HG03469 (cell line): Measurements from ENCODE around the gene MORN1.

Experiments used
- ATAC-seq: cut with Tn5 transposase; IDR thresholded peaks from one replicate; pipeline ENCODE4 v1.9.1; 2021; ENCODE audit warnings: mild to moderate bottlenecking, moderate library complexity, moderate number of reproducible peaks; ENCODE audit not compliant: unreplicated experiment

MORN1 gene

DNA sequence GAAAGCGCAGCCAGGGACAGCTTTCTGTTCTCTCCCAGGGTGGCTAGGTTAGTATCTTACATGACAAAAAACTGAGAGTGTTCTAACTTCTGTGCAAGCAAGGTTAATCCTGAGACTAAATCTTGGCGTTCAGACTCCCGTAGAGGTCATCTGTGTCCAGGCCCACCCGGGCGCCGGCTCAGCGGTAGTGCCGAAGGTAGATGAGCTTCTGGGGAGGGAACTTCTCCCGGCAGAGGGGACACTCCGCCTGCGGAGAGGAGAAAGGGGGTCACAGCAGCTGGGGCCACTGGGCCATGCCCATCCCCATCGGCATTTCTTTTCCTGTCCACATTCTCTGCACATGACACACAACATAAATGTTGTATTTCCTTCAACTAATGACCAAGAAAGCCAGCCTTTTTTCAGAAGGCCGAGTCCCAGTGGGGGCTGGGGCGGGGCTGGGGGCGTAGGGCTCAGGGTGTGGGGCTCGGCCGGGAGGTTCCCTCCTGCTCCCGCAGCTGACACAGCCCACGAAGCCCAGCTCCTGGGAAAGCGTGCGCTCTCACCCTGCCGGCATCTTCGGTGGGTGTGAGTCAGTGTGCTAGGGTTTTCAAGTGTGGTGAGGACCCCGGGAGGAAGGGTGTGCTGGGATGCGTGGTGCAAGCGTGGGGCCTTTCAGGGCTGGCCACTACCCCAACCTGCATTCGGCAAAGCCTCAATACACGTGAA lies 14.4 kb upstream of the MORN1 start:
- ATAC-seq = no peak

DNA sequence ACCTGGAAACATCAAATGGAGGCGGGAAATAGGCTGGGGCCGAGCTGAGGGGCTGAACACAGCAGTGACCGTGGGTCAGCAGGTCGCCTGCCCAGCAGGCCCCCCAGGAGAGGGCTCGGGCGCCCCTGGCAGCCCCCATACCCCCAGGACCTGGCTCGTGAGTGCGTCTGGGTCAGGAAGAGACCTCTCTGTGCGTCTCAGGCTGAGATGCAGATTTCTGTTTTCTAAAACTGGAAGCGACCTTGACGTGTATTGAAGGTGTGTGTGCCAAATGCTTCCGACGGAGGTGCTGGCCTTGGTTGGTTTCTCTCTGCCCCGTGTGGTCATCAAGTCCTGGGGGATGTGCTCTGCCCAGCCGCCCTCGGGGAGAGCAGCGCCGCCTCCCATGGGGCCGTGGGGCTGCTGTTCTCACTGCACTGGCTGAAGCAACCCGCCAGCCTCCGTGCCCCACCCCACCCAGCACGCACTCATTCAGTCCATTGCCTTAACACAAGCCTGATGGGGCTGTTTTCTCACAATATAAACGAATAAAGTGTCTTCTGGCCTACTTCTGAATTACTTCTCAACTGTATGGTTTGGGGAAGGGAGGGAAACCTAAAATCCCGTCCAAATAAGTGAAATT lies 13.6 kb upstream of the MORN1 start:
- ATAC-seq = no peak

DNA sequence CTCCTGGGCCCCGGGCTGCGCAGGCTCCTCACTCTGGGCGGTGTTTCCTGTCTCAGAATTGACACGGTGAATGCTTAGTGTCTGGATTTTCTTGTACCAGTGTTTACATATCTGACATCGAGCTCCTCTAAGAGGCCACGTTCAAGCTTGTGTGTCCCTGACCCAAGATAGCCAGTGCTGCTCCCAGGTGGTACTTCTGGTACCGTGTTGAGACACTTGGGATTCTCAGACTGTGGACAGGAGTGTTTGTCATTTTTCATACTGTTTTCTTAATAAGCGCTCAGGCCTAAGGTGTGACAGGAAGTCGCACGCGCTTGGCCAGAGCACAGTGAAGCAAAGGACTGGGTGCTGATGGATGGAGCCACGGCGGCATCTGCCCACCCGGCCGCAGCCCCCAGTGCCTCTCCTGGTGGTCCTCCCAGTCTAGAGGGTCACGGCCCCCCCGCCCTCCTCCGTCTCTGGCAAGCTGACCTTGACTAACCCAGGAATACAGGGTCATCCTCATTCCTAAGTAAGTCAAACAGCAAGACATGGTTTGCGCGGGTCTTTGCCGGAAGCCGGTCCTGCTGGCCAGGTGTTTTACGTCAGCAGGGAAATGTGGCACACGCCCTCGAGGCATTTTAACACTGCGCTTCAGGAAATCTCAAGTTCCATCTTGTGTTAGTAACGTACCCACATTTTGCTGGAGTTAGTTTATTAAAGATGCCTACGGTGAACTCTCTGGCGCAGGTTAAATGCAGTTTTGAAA lies 13.0 kb upstream of the MORN1 start:
- no peak for ATAC-seq

DNA sequence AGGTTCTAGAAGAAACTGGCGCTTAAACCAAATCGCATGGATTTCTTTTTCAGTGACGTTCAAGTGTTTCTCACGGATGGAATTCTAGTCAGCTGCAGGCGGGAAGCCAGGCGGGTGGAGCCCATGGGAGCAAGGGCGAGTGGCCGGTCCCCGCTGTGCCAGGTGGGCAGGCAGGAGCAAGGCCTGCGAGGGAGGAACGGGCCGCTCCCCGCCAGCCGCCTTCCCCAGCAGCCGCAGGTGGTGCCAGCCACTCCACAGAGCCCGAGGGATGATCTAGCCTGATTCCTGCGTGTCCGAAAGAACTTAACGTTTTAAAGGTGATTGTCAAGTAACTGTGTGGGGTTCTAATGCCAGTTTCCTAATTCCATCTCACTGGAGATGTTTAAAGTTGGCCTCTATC lies 11.9 kb upstream of the MORN1 start:
- no peak for ATAC-seq

DNA sequence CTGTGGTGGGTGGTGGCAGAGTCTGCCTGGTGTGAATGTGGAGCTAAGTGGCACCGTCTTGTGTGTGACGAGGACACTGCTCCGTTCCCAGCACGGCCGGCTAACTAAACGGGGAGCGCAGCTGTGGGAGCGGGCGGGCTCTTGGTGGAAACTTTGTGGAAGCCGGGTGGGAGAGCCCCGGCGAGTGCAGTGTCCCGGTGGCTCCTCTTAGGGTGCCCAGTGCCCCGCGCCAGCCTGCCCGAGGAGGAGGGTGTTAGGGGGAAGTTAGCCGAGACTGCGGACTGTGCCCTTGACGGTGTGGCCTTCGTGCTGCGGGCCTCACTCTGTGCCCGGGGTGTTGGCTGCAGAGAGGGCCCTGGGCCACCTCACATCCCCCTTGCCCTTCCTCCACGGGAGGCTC lies 11.1 kb upstream of the MORN1 start:
- ATAC-seq = no peak

DNA sequence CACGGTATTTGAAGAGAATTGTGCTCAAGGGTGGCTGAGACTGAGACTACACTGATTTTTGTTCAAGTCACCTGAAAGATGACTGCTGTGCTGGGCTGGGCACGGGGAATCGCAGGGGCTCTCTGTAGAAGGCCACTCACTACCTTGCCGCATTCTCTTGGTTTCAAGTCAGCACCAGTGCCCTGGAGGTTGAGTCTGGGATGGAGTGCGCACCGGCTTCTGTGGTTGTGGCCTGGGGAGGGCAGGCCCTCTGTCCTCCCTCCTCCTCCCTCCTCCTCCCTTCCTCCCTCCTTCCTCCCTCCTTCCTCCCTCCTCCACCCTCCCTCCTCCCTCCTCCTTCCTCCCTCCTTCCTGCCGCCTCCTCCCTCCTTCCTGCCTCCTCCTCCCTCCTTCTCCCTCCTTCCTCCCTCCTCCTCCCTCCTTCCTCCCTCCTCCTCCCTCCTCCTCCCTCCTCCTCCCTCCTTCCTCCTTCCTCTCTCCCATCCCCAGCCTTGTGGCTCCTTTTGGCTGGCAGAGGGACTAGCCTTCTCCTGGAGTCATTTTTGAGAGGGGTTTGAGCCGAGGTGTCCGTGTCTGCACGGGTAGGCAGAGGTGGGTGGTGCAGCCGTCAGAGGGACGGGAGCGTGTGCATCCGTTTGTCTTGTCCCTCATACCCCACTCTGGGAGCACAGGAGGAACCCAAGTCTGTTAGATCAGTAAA lies 9.7 kb upstream of the MORN1 start:
- ATAC-seq = no peak

DNA sequence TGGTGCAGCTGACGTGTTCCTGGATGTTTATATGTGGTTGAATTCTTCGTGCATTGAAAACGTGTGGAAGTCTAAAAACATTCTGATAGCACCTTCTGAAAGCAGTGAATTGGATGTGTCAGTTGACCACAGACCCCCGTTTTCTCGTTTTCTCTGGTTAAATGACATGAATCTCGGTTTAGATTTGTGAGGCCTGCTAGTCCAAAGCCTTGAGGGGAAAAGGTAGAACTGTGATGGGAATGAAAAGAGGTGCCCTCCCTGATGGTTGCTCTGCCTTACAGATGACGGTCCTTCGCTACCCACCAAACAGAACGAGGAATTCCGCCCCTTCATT lies 9.2 kb upstream of the MORN1 start:
- no peak for ATAC-seq

DNA sequence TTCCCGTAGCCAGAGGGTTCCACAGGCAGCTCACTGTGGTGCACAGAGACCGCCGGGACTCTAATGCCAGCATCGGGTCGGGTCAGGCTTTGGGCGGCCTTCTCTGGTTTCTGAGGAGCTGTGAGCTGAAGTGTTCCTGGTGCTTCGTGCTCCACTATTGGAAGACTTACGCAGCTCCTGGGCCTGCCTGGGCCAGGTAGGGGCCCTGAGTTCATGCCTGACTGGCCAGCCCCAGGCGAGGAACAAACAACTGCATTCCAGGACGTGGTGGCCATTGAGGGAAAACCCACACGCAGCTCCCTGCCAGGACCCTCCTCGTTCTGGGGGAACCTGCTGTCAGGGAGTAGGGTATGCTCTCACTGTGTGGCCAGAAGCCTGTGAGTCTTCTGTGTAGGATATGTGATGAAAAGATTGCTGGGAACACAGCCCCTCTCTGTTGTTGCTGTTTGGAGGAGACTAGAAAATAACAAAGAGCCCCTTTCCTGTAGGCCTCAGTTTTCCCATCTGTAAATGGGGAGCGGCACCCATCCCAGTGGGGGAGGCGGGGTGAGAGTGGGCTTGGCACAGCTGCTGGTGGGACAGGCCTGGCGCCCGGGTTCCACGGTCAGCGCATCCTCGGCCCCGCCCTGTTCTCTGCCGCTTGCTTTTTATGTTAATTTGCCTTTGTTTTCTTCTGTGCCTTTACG lies 8.7 kb upstream of the MORN1 start:
- no peak for ATAC-seq

DNA sequence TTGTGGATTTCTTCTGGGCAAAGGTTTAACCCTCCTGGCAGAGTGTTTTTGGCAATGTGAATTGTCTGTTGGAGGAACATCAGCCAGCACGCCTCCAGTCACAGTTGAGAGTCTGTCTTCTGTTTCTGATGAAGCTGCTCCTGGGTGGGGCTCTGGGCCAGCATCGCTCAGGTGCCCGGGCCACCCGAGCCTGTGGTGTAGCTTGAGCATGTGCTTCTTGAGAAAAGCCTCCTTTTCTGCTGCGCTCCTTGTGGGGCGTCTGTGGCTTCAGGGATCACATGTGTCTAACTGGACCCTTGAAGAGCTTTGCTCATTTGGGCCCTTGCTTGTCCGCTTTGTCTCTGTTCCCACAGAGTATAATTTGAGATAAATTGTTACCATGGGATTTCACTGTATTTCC lies 7.5 kb upstream of the MORN1 start:
- no peak for ATAC-seq

DNA sequence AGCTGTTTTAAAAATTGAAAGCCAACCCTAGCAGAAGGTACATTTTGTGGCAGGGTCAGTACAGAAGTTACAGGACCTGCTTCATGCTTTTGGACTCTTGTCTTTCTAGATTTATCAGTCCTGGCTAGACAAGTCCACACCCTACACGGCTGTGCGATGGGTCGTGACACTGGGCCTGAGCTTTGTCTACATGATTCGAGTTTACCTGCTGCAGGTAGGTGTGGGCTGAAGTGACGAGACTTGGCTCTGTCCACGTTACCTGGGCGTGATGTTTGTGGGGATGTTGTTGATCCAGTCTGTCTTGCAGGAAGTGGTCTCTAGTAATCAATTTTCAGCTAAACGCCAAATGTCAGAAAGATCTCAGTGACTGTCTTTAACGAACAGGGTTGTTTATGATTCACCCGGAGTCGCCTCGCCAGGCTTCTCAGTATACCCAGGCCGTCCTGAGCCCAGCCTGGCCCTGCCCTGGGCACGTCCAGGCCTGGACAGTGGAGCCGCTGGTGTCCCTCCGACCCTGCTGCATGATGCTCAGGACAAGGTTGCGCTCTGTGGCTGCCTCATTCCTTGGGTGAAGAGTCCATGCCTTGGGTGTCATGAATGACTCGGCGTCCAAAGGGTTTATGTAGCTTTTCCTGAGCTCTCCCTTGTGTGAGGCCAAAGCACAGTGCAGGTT lies 5.8 kb upstream of the MORN1 start:
- no peak for ATAC-seq

DNA sequence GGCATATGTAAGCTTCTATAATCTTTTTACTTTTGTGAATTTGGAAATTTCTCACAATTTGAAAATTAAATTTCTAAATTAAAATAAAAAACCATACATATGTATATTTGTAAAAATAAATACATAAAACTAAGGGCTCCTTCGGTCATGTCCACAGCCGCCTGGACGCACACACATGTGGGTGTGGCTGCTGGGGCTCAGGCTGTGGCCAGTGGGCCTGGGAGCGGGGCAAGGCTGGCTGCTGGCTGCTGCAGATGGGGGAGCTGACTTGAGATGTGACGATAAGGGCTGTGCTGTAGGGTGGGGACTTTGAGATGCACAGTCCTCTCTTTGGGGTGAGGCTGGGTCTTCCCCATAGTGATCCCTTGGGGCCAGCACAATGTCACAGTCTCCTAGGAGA lies 5.1 kb upstream of the MORN1 start:
- ATAC-seq = no peak

DNA sequence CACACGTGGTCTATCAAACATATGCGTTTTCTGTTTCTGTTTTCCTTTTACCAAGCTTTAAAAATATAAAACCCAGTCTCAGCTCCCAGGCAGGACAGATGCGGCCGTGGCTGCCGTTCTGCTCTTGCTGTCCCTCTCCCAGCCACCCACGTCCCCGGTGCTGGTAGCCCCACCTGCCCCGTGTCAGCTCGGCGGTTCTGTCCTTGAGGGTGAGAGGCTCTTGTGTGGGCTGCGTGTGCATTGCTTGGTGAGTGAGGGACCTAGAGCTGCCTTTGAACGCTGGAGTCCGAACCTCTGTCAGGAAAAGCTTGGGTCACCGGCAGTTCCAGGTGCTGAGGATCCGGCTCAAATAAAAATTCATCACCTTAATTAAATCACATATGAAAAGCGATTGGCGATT lies 4.7 kb upstream of the MORN1 start:
- ATAC-seq = no peak

DNA sequence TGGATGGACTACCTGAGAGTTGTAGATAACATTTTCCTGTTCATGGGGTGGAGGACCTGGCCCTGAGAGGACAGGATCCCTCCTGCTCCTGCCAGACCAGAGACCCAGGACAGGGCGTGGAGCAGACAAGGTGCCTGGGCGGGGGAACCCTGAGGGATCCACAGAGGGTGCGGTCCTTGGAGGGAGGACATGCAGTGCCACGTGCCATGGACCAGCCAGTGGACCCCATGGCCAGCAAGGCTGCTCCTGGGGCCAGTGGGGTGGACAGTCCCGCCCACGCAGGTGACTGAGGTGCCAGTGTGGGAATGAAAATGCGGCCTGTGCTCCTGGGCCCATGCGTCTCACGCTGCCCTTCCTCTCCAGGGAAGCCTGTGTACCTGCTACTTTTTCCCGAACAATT lies 3.9 kb upstream of the MORN1 start:
- ATAC-seq = no peak

DNA sequence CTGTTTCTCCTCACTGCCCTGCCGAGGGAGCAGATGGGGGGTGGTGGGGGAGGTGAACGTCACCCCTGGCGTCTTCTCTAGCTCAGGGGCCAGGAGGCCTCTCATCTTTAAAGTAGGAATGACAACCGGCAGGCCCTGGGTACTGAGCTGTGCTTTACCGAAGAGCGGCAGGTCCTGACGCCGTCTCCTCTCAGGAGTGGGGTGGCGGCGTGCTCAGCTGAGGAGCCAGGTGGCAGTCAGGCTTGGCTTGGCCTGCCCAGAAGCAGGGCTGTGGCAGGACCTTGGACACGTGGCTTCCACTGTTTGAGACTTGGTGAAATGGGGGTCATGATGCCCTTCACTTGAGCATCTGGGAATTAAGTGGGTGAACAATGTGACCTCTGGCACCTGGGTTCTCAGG lies 3.4 kb upstream of the MORN1 start:
- no peak for ATAC-seq

DNA sequence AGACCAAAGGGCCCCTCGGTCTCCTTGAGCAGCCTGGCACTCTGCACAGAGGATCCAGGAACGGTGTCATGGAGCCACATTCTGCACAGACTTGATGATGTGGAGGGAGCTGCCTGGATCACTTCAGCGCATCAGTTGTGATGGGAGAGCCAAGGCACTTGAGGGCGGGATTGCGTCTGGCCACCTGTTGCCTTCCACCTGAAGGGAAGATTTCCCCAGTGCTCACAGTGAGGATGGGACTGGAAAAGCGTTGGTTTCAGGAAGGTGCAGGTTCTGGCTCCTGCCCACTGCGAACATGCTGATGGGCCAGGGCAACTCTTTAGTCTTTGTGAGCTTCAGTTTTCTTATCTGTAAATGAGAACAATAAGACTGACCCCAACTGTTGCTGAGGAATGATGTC lies 2.9 kb upstream of the MORN1 start:
- no peak for ATAC-seq

DNA sequence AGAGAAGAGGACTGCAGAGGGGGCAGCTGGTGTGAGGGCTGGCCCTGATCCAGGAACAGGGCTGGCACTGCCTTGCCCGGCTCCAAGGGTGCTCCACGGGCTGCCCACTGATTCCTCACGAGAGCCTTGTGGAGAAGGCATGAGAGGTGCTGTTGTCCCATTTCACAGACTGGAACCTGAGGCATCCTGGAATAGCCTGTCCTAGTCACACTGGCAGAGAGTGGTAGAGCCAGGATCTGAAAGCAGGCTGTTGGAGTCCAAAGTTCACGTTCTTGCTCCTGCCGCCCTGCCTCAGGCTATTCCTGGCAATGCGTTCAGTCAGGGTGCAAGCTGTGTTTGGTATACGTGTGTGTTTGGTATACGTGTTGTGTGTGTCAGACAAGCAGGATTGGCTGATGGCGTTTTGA lies 2.1 kb upstream of the MORN1 start:
- no peak for ATAC-seq

DNA sequence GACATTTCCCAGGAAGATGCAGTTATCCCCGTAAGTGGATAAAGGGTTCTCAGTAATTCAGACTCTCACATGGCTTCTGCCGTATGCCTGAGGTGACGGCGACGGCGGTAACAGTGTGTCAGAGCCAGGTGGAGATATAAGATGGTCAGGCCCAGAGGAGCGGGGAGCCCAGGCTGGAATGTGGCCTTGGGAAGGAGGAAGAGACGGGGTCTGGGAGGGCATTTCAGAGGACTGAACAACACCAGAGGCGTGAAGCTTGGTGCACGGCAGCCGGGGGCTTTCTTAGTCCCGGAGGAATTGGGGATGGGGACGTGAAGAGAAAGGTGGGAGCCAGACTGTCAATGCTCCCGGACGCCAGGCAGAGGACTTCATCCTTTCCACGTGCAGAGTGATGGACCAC lies 1.3 kb upstream of the MORN1 start:
- ATAC-seq = no peak

DNA sequence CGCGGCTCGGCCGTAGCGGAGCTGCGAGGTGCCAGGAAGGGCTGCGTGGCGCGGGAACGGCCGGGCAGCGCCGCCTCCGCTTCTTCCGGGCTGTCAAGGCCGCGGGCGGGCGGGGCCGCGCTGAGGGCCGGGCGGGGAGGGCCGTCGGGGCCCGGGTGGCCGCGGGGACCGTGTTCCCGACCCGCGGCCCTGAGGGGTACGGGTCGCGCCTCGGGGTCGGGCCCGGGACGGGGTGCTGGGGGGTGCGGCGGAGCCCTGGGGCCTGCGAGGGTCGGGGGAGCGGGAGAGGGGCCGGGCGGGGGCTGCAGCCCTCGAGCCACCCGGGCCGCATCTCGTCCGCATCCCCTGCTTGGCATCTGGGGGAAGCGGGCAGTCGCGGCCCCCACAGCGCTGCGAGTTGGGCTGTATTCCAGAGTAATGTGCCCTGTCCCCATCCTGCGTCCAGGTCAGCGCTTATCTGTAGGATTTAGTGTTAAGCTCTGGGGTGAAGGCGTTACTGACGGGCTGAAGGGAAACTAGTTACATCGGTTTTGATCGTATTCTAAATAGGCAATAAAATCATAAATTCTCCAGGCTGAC lies 666 bp upstream of the MORN1 start:
- no peak for ATAC-seq

DNA sequence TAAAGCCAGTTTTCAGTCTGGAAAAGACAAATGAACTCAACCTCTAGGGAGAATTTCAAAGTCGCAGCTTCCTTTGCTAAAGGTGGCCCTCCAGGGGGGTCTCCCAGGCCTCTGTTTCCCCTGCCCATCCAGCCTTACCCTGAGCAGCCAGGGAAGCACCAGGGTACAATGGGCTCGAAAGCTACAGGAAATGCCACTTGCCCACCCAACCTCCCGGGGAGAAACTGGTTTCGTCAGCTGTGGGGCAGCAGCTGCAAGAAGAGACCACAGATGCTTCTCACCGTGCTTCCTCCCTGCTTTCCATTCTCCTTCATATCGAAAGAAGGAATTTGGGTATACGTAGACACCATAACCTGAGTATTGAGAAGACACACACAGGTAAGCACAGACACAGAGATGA lies 1.7 kb downstream of the MORN1 start:
- no peak for ATAC-seq
